PC-9 (cell line): ENCODE results near the gene DDX42. TPM values are rescaled to one million over a fixed set of nuclear protein-coding genes. Genes with fewer than 3 reads are reported as not detected.

ENCODE experiments used
- total RNA-seq: library from RNA; stranded (reverse); gene quantifications from 2 replicates; pipeline ENCODE4 v1.2.3, GENCODE V29; 2021

DDX42 gene
- total RNA-seq, 1 experiment from 2014 or later: 107 TPM

Other genes starting within 250 kb of the DDX42 start
- 62.2 and 78.9 TPM in 2 replicates for gene DCAF7, start 223.7 kb upstream of the DDX42 start, total RNA-seq
- gene TACO1, start 173.3 kb upstream of the DDX42 start, total RNA-seq: 25.0 and 27.1 TPM in 2 replicates
- gene MAP3K3, start 151.8 kb upstream of the DDX42 start, total RNA-seq: 12.9 and 14.1 TPM in 2 replicates
- gene LIMD2, start 74.0 kb upstream of the DDX42 start, total RNA-seq: 1.6 and 2.7 TPM in 2 replicates
- gene STRADA, start 32.4 kb upstream of the DDX42 start, total RNA-seq: 28.8 and 30.6 TPM in 2 replicates
- gene CCDC47, start 573 bp upstream of the DDX42 start, total RNA-seq: 64.0 and 89.3 TPM in 2 replicates
- 128 and 150 TPM in 2 replicates for gene PSMC5, start 53.3 kb downstream of the DDX42 start, total RNA-seq
- gene FTSJ3, start 53.5 kb downstream of the DDX42 start, total RNA-seq: 36.9 and 44.0 TPM in 2 replicates
- 73.6 and 98.7 TPM in 2 replicates for gene SMARCD2, start 68.5 kb downstream of the DDX42 start, total RNA-seq
- not detected in 2 replicates for gene CSH2, start 99.5 kb downstream of the DDX42 start, total RNA-seq
- not detected in 2 replicates for gene GH2, start 107.8 kb downstream of the DDX42 start, total RNA-seq
- gene CSH1, start 122.4 kb downstream of the DDX42 start, total RNA-seq: not detected in 2 replicates
- gene CSHL1, start 137.1 kb downstream of the DDX42 start, total RNA-seq: not detected in 2 replicates
- gene GH1, start 144.7 kb downstream of the DDX42 start, total RNA-seq: not detected in 2 replicates
- gene CD79B, start 158.2 kb downstream of the DDX42 start, total RNA-seq: not detected in 2 replicates
- gene SCN4A, start 198.7 kb downstream of the DDX42 start, total RNA-seq: 1.4 and 1.7 TPM in 2 replicates
- 2.4 and 2.8 TPM in 2 replicates for gene PRR29, start 224.2 kb downstream of the DDX42 start, total RNA-seq
- gene ICAM2, start 246.5 kb downstream of the DDX42 start, total RNA-seq: 7.8 and 9.2 TPM in 2 replicates